ENCODE results near the gene SDE2.

DNA sequence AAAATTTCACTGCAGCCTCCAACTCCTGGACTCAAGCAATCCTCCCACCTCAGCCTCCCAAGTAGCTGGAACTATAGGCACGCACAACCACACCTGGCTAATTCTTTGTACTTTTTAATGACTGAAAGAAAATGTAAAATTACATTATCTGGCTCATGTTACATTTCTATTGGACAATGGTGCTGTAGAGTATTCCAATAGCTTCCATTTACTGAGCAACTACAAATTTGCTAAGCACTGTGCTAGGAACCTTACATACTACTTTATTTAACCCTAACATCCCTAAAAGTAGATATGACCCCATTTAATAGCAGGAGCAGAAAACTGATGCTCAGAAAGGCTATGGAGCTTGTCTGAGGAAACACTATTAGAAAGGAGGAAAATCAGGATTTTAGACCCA lies 19.7 kb downstream of the SDE2 start:
- TF ChIP-seq SP1 (IDR thresholded peaks at IDR 0.05; ENCODE audit: low read depth, low read length) (no peak), BRCA1 (IDR thresholded peaks at IDR 0.05; ENCODE audit: low read depth, low read length) (no peak), JUN (IDR thresholded peaks at IDR 0.05; ENCODE audit: low read depth, low read length) (no peak), EP300 (IDR thresholded peaks at IDR 0.05; ENCODE audit: borderline replicate concordance in 1 of 2, low read depth in 2 of 2, low read length in 2 of 2) (no peak), CREB1 (IDR thresholded peaks at IDR 0.05) (no peak), POLR2A (IDR thresholded peaks at IDR 0.05; ENCODE audit: control extremely low read depth in 1 of 2, low read depth in 2 of 2, low read length in 2 of 2) (no peak), TAF7 (optimal IDR thresholded peaks at IDR 0.05; ENCODE audit: borderline replicate concordance, low read depth, low read length) (no peak), HDAC6 (IDR thresholded peaks at IDR 0.05; ENCODE audit: low read depth, low read length) (no peak), POLR2AphosphoS5 (IDR thresholded peaks at IDR 0.05; ENCODE audit: low read depth, low read length) (no peak), NRF1 (IDR thresholded peaks at IDR 0.05; ENCODE audit: low read depth, low read length) (no peak), BCL11A (IDR thresholded peaks at IDR 0.05; ENCODE audit: low read depth in 2 of 2, low read length in 2 of 2) (no peak), SIX5 (IDR thresholded peaks at IDR 0.05; ENCODE audit: low read depth, low read length) (no peak)
- TF ChIP-seq, protein P1, sequence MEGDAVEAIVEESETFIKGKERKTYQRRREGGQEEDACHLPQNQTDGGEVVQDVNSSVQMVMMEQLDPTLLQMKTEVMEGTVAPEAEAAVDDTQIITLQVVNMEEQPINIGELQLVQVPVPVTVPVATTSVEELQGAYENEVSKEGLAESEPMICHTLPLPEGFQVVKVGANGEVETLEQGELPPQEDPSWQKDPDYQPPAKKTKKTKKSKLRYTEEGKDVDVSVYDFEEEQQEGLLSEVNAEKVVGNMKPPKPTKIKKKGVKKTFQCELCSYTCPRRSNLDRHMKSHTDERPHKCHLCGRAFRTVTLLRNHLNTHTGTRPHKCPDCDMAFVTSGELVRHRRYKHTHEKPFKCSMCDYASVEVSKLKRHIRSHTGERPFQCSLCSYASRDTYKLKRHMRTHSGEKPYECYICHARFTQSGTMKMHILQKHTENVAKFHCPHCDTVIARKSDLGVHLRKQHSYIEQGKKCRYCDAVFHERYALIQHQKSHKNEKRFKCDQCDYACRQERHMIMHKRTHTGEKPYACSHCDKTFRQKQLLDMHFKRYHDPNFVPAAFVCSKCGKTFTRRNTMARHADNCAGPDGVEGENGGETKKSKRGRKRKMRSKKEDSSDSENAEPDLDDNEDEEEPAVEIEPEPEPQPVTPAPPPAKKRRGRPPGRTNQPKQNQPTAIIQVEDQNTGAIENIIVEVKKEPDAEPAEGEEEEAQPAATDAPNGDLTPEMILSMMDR (IDR thresholded peaks at IDR 0.05; ENCODE audit: control extremely low read depth in 1 of 3, insufficient read depth in 1 of 3, low read depth in 1 of 3, low read length in 3 of 3), result no peak

All from H1 (cell line).